Neural progenitor cell (in vitro differentiated cells): ENCODE results near the gene RNF145. TPM values are rescaled to one million over a fixed set of nuclear protein-coding genes. Genes with fewer than 3 reads are reported as not detected.

Source experiments
- DNase-seq: peaks from one replicate; pipeline ENCODE4 v3.0.0-alpha.2; 2016; ENCODE audit warnings: low spot score
- H2AFZ ChIP-seq: fragments of 200-600 bp; sonication (generic); replicated peaks from 2 replicates; pipeline ENCODE4 v1.6.1; 2016; ENCODE audit warnings: antibody characterized with exemption
- H3F3A ChIP-seq: fragments of 200-600 bp; sonication (generic); 2 replicates; pipeline ENCODE4 v1.6.1; 2016; ENCODE audit warnings: antibody characterized with exemption, low read depth
- H3K27ac ChIP-seq: fragments of 200-600 bp; sonication (generic); 2 replicates; pipeline ENCODE4 v1.5.1; 2016; ENCODE audit warnings: mild to moderate bottlenecking
- H3K27me3 ChIP-seq: fragments of 200-600 bp; sonication (generic); 2 replicates; pipeline ENCODE4 v1.6.1; 2016; ENCODE audit warnings: mild to moderate bottlenecking, moderate library complexity
- H3K36me3 ChIP-seq: fragments of 200-600 bp; sonication (generic); 2 replicates; pipeline ENCODE4 v1.5.1; 2016
- H3K4me1 ChIP-seq: fragments of 200-600 bp; sonication (generic); 2 replicates; pipeline ENCODE4 v1.6.1; 2016; ENCODE audit warnings: mixed run types
- H3K4me2 ChIP-seq: fragments of 200-600 bp; sonication (generic); 2 replicates; pipeline ENCODE4 v1.6.1; 2016
- H3K4me3 ChIP-seq: fragments of 200-600 bp; sonication (generic); 2 replicates; pipeline ENCODE4 v1.5.1; 2016
- H3K79me2 ChIP-seq: fragments of 200-600 bp; sonication (generic); 2 replicates; pipeline ENCODE4 v1.6.1; 2016; ENCODE audit warnings: low read depth
- H3K9ac ChIP-seq: fragments of 200-600 bp; sonication (generic); 2 replicates; pipeline ENCODE4 v1.6.1; 2016
- H3K9me3 ChIP-seq: fragments of 200-600 bp; sonication (generic); 2 replicates; pipeline ENCODE4 v1.5.1; 2016; ENCODE audit warnings: low read depth
- H4K20me1 ChIP-seq: fragments of 200-600 bp; sonication (generic); 2 replicates; pipeline ENCODE4 v1.6.1; 2016; ENCODE audit warnings: low read depth
- H3K27ac Mint-ChIP-seq: 3 replicates; pipeline ENCODE4 v1.8.0; 2021; ENCODE audit warnings: mixed read lengths
- H3K27me3 Mint-ChIP-seq: 2 replicates; pipeline ENCODE4 v1.8.0; 2022; ENCODE audit warnings: low read depth, mild to moderate bottlenecking, inconsistent platforms, moderate library complexity, mixed read lengths; ENCODE audit not compliant: insufficient read depth
- H3K36me3 Mint-ChIP-seq: 3 replicates; pipeline ENCODE4 v1.8.0; 2021; ENCODE audit warnings: mixed read lengths
- H3K4me1 Mint-ChIP-seq: 3 replicates; pipeline ENCODE4 v1.8.0; 2021; ENCODE audit warnings: mixed read lengths
- H3K4me3 Mint-ChIP-seq: 3 replicates; pipeline ENCODE4 v1.8.0; 2021; ENCODE audit warnings: mild to moderate bottlenecking, moderate library complexity, mixed read lengths
- H3K9me3 Mint-ChIP-seq: 3 replicates; pipeline ENCODE4 v1.8.0; 2020; ENCODE audit warnings: mixed read lengths
- EZH2 ChIP-seq: fragments of 200-600 bp; sonication (generic); IDR thresholded peaks from 2 replicates; pipeline ENCODE4 v1.6.1; 2017; ENCODE audit warnings: antibody characterized with exemption, mild to moderate bottlenecking, moderate library complexity
- EZH2phosphoT487 ChIP-seq: fragments of 200-600 bp; sonication (generic); IDR thresholded peaks from 2 replicates; pipeline ENCODE4 v1.6.1; 2017; ENCODE audit warnings: antibody characterized with exemption
- total RNA-seq: library from RNA; depleted of rRNA; stranded (reverse); fragments of >200 nt; gene quantifications from 2 replicates; pipeline ENCODE4 v1.2.3, GENCODE V29; 2015; ENCODE audit warnings: low replicate concordance
- TF ChIP-seq, protein P1 (sequence below): fragments of 200-600 bp; sonication (generic); IDR thresholded peaks from 2 replicates; pipeline ENCODE4 v1.5.1; 2017; ENCODE audit warnings: antibody characterized with exemption, mild to moderate bottlenecking

RNF145 gene
- total RNA-seq, 1 donor from 2014 or later = 80.0 TPM

DNA sequence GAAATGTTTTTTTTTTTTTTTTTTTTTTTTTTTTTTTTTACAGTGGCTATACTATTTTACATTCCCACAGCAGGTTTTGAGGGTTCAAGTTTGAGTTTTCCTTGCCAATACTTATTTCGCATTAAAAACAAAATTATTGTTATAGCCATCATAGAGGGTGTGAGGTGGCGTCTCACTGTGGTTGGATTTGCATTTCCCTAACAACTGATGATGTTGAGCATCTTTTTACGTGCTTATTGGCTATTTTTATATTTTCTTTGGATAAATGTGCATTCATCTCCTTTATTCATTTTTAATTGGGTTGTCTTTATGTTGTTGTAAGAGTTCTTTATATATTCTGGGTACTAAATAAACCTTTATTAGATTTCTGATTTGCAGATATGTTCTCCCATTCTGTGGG lies 34.8 kb upstream of the RNF145 start:
- H3K27ac Mint-ChIP-seq = no peak overlapping the region
- no peak for DNase-seq

DNA sequence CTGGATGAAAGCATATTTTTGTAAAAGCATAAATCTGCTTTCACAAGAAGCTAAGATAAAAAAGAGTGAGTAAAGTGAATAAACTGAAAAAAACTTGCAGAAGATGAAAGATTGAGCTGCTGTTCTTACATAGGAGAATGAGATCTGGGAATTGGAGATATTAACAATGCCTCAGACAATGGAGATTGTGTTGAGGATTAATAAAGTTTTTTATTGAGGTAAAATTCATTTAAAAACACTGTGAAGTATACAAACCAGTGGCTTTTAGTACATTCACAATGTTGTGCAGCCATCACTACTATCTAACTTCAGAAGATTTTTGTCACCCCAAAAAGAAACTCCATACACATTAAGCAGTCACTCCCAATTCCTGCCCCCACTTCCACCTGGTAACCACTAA lies 34.0 kb upstream of the RNF145 start:
- Histone ChIP-seq H3K4me1 (no peaks in the 10 kb centered on the region), H3K4me2 (no peak overlapping the region), H3K9me3 (no peaks in the 10 kb centered on the region), H3K79me2 (no peaks in the 10 kb centered on the region), H3K36me3 (no peaks in the 10 kb centered on the region), H4K20me1 (no peaks in the 10 kb centered on the region), H3K9ac (no peak overlapping the region), H3K27me3 (peaks cover 50% of the 10 kb centered on the region), H3F3A (no peaks in the 10 kb centered on the region), H3K4me3 (no peak overlapping the region), H2AFZ (no peak overlapping the region), H3K27ac (no peak overlapping the region)
- Mint-ChIP-seq H3K27ac (no peak overlapping the region), H3K36me3 (no peaks in the 10 kb centered on the region), H3K4me1 (no peaks in the 10 kb centered on the region), H3K9me3 (no peaks in the 10 kb centered on the region), H3K27me3 (peaks cover 4% of the 10 kb centered on the region), H3K4me3 (no peak overlapping the region)
- no peak for DNase-seq
- TF ChIP-seq, protein P1, sequence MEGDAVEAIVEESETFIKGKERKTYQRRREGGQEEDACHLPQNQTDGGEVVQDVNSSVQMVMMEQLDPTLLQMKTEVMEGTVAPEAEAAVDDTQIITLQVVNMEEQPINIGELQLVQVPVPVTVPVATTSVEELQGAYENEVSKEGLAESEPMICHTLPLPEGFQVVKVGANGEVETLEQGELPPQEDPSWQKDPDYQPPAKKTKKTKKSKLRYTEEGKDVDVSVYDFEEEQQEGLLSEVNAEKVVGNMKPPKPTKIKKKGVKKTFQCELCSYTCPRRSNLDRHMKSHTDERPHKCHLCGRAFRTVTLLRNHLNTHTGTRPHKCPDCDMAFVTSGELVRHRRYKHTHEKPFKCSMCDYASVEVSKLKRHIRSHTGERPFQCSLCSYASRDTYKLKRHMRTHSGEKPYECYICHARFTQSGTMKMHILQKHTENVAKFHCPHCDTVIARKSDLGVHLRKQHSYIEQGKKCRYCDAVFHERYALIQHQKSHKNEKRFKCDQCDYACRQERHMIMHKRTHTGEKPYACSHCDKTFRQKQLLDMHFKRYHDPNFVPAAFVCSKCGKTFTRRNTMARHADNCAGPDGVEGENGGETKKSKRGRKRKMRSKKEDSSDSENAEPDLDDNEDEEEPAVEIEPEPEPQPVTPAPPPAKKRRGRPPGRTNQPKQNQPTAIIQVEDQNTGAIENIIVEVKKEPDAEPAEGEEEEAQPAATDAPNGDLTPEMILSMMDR = no peak
- no peak for TF ChIP-seq EZH2phosphoT487
- TF ChIP-seq EZH2 = no peak

More for the DNA sequence above, 34.8 kb upstream of the RNF145 start:
- Histone ChIP-seq H3K27ac (no peak overlapping the region), H3K79me2 (no peaks in the 10 kb centered on the region), H4K20me1 (no peaks in the 10 kb centered on the region), H3K9ac (no peak overlapping the region), H3K4me2 (no peak overlapping the region), H3K4me3 (no peak overlapping the region), H2AFZ (no peak overlapping the region), H3K27me3 (peaks cover 57% of the 10 kb centered on the region), H3F3A (no peaks in the 10 kb centered on the region), H3K4me1 (no peaks in the 10 kb centered on the region), H3K9me3 (no peaks in the 10 kb centered on the region), H3K36me3 (no peaks in the 10 kb centered on the region)
- Mint-ChIP-seq H3K27me3 (peaks cover 4% of the 10 kb centered on the region), H3K9me3 (no peaks in the 10 kb centered on the region), H3K4me3 (no peak overlapping the region), H3K4me1 (no peaks in the 10 kb centered on the region), H3K36me3 (no peaks in the 10 kb centered on the region)
- TF ChIP-seq, protein P1 = no peak
- TF ChIP-seq EZH2 (no peak), EZH2phosphoT487 (no peak)

DNA sequence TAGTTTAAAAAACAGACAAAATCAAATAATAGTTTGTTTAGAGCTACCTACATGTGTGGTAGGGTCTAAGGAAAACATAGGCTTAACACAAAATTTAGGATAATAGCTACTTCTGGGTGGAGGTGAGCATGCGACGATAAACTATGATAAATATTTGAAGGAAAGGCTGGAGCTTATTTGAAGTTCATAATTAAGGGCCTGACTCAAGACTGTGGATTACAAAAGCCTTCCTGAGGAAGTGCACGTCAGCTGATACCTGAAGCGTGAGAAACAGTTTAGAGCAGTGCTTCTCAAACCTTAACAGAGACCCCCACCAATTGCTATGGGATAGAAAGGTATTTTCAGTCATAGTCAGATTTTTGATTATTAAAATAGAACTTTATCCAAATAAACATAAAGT lies 33.3 kb upstream of the RNF145 start:
- H3K4me3 Mint-ChIP-seq = no peak overlapping the region
- TF ChIP-seq EZH2phosphoT487 = no peak
- TF ChIP-seq, protein P1 = no peak
- no peak for TF ChIP-seq EZH2

More for the DNA sequence above, 33.3 kb upstream of the RNF145 start:
- no peaks in the 10 kb centered on the region for H3K4me1 Mint-ChIP-seq
- Histone ChIP-seq H3F3A (no peaks in the 10 kb centered on the region), H3K27ac (no peak overlapping the region), H3K9me3 (no peaks in the 10 kb centered on the region), H3K4me3 (no peak overlapping the region), H3K27me3 (peaks cover 43% of the 10 kb centered on the region), H2AFZ (no peak overlapping the region), H3K36me3 (no peaks in the 10 kb centered on the region), H3K9ac (no peak overlapping the region), H3K79me2 (no peaks in the 10 kb centered on the region), H3K4me2 (no peak overlapping the region), H3K4me1 (no peaks in the 10 kb centered on the region), H4K20me1 (no peaks in the 10 kb centered on the region)
- no peaks in the 10 kb centered on the region for H3K36me3 Mint-ChIP-seq
- peaks cover 4% of the 10 kb centered on the region for H3K27me3 Mint-ChIP-seq
- no peaks in the 10 kb centered on the region for H3K9me3 Mint-ChIP-seq
- no peak for DNase-seq
- H3K27ac Mint-ChIP-seq = no peak overlapping the region
